CD4-positive, alpha-beta T cell treated with Interleukin-1 beta for 1 hour (primary cell): ENCODE results near the gene TSPAN5.

Source experiments
- DNase-seq, 2 donors: peaks; one replicate each; pipeline ENCODE4 v3.0.0-alpha.2; 2020 to 2022

TSPAN5 gene

GRCh38 chr4:98515470-98515809 lies 143.0 kb downstream of the TSPAN5 start:
- no peak for DNase-seq

GRCh38 chr4:98514741-98515469 lies 143.5 kb downstream of the TSPAN5 start:
- DNase-seq: no peak

- DNase-seq: no peak
Measured at GRCh38 chr4:98512918-98513317, 145.5 kb downstream of the TSPAN5 start.

DNA sequence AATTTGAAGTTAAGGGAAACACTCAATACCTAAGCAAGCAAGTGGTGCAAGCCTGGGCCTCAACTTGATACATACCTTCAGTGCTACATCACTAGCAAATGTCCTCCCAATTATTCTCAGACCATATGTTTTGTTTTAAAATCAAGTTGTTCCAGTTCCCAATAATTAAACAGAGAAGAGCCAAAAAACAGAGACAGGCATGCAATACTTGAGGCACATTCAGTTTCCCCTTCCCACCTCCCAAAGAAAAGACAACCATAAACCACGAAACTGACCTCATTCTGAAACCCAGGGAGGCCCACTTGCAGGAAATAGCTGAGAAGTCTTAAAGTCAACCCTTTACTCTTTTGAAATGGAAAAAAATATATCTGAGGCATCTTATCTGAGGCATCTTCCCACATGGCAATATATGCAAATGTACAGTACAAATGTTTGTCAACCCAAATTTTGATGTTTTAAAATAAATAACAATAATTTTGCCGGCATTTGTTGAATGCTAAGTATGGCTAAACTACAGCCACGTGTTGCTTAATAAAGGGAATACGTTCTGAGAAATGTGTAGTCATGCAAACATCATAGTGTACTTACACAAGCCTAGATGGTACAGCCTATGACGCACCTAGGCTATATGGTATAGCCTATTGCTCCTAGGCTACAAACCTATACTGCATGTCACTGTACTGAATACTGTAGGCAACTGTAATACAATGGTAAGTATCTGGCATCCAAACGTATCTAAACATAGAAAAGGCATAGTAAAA lies 147.5 kb downstream of the TSPAN5 start:
- DNase-seq: no peak

GRCh38 chr4:98510340-98510739 lies 148.1 kb downstream of the TSPAN5 start:
- DNase-seq: no peak

GRCh38 chr4:98509721-98510120 lies 148.7 kb downstream of the TSPAN5 start:
- DNase-seq: no peak

DNA sequence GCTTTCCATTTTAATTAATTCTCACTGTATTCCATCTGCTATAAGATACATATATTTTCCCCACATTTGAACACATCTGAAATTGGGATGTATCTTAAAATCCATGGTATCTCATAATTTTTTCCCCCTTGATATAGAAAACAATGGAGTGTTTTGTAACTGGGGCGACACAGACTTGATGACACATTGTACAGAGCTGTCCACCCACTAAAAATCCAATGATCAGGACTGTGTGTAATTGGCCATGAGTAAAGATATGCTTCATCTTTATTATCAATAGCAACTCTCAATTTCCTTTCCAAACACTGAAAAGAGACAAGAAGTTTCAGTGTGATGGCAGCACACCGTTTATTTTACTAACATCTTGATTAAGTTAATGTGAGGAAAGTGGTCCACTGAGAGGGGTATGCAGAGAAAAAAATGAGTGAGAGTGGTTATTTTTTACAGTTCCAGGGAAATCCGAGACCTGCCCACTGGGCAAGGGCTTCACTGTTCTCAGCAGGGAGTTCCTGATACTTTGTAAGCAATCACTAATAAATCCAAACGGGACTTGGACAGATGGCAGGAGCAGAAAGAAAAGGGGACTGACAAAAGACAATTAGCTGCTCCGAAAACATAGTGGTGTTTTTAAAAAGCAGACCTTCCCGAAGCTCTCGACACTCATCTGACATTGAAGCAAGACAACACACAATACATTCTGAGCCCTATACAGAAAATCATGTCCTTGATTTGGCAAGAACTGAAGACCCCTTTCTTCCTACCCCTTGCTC lies 149.4 kb downstream of the TSPAN5 start:
- DNase-seq: no peak

DNA sequence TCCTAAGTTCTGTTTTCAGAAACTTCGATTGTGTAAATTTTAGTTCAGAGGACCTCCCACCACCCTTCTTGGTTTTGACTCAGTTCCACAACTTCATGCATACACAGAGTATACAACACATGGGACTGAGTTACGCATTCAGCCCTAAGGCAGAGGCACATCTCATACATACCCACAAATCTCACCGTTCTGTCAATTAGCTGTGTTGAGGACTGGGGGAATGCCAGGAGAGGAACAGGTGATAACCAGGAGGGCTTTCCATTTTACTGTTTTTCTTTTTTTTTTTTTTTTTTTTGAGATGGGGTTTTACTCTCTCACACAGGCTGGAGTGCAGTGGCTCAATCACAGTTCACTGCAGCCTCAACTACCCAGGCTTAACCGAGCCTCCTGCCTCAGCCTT lies 150.2 kb downstream of the TSPAN5 start:
- no peak for DNase-seq

- no peak for DNase-seq
Measured at GRCh38 chr4:98507299-98507698, 151.1 kb downstream of the TSPAN5 start.

DNA sequence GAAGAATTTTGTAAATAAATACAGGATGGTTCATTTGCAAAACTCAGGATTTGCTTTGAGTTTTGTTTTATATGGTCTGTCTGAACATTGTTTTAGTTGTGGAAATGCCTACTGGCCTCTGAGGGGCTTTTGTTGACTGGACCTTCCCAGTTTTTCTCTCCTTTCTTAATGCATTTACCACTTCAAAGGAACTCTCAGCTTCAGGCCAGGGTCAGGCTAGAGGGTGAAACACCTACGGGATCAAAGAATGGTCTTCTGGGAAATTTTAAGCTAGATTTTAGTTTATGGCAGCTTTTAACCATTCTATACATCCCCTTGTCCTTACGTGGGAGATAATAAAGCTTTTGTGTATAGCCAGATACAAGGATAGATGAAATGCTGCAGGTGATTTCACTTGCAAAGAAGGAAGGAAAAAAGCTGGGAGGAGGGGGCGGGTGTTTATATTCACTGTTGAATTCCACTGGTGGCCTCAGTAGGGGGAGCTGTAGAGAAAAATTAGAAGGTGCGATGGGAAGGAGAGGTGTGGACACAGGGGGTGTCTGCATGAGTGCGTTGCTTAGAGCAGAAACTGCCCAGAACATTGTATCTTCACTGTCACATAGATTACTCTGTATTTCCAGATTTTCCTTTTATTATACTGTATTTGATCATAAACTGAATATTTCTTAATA lies 151.8 kb downstream of the TSPAN5 start:
- DNase-seq: no peak

DNA sequence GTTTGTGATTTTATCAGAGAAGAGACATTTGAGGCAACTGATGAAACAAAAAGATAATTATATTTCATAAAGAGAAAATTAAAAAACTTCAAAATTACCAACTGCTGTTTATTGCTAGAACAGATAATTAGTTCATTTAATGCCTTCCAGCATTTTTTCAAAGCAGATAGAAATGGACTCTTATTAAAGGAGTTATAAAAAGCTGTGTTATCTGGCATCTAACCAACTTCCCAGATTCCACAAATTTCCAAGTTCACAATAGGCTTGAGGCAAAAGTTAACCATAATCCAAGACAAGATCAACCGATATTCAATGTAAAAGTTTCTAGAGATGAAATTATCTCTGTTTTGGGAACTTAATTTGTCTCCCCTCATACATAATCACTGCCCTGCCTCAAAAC lies 152.4 kb downstream of the TSPAN5 start:
- no peak for DNase-seq

DNA sequence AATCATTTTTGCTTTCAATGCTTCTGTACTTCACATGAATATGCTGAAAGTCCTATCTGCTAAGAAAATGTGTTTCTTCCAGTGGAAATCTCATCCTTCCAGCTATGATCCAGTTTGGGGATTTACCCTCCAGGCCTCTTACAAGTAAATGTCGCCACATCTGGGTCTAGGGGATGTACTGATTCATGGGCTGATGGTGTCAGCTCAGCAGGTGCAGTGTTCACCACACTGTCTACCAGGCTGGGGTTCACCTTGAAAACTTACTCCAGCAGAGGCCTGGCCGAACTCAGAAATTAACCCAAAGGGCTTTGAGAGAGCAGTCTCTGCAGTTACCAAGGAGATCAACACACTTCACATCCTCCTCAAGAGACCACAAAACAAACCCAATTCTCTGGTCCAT lies 154.3 kb downstream of the TSPAN5 start:
- no peak for DNase-seq

DNA sequence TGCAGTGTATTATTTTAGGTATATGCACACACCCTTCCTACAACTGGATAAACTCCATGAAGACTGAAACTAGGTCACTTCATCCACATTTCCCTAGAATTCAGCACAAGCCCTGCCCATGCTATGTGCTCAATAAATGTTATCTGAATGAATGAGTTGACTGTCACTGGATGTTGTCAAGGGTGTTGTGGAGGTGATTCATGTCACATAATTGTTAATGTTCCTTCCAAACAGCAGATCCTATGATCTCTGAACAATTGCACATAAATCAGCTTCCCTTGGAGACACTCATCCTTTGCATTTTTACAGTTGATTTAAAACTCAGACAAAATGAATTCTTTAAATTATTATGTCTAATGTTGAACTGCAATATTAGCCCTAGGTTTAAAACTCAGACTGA lies 154.7 kb downstream of the TSPAN5 start:
- no peak for DNase-seq

- DNase-seq: no peak
Measured at GRCh38 chr4:98502624-98503023, 155.8 kb downstream of the TSPAN5 start.

GRCh38 chr4:98502031-98502430 lies 156.4 kb downstream of the TSPAN5 start:
- DNase-seq: no peak

DNA sequence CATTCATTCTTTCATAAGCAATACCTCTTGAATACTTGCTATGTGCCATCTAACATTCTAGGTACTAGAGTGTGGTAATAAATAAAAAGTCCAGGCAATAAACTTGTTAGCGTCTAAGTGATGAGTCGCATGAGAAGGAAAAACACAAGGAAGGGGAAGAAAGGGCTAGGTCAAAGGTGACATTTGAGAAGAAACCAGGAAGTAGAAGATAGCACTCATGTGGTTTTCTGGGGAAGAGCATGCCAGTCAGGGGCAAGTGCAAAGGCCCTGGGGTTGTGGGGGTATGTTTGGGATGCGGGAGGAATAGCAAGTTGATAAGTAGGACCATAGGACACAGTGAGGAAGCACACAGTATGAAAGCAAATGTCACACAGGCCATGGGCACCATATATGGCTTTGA lies 157.0 kb downstream of the TSPAN5 start:
- DNase-seq: no peak

DNA sequence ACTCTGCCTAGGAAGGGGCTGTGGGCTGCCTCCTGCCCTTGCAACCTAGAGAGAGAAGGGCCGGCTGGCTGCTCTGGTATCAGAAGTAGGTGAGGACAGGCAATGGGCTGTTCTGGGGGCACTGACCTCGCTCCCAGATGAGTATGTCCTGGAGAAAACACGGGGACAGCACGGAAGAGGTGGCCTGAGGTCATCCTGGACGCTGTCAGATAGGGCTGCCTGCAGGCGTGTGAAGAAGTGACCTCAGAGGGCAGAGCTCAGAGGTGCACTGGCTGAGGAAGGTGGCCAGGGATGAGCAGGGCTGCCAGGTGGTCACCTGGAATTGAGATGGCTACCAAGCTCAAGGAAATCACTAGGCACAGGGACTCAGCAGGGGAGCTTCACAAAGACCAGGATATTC lies 159.6 kb downstream of the TSPAN5 start:
- DNase-seq: no peak

- no peak for DNase-seq
Measured at GRCh38 chr4:98496152-98496845, 162.1 kb downstream of the TSPAN5 start.

DNA sequence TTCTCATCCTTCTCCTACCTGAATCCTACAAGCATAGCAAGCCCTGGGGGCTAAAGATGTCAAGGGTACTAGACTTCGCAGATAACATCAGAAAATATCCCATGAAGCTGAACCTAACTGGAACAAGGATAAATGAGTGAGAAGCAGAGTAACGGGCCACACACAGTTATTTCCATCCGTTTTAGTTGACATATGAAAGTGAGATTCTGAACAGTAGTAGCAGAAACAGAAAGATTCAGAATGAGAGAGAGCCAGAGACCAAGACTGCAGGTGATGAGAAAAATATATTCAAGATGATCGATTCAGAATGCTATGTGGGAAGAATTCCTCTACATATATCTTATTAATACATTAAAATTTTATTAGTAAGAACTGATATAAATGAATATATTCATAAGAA lies 165.1 kb downstream of the TSPAN5 start:
- DNase-seq: no peak

GRCh38 chr4:98491899-98492559 lies 166.4 kb downstream of the TSPAN5 start:
- DNase-seq: no peak

DNA sequence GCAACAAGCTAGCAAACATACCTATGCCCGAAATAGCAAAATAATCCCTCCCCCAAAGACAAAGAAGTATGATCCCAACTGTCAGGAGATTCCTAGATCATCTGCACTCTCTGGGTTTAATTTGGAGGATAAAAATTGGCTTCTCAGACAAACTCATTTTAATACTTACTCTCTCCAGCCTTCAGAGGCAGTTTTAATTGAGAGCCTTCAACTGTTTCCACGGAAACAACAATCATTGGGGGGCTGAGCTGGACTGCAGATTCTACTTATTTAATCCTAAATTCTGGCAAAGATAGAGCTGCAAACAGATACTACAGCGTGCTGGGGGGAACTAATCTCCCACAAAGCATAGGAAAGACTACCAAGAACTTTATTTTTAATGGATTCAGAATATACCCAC lies 168.2 kb downstream of the TSPAN5 start:
- DNase-seq: no peak

DNA sequence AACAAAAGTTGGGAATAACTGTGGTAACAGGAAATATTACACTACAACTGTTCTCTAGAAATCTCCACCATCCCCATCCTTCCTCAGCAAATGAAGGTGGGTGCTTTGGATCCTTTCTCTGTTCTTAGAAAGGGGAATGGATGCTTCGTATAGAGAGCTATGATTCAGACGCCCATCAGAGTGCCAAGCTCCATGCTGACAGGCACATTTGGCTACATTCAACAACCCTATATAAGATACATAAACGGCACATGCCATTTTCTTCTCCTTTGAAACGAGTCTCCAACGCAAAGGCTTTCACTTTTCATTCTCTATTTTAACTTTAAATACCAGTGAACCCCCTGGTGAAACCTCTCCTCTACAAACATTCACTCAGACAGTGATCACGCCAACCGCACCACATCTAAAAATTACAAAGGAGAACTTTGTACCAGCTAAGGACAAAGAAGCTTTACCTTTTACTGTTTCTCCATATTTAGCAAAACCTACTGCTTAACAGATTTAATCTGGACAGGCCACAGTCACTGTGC lies 172.5 kb downstream of the TSPAN5 start:
- DNase-seq: no peak
